HepG2 (cell line): Measurements from ENCODE around the gene F8A2. TPM values are rescaled to one million over a fixed set of nuclear protein-coding genes. Genes with fewer than 3 reads are reported as not detected.
"Not testable (repeated sequence)": the region's sequence is repeated elsewhere in the genome, so short reads cannot be mapped to it uniquely, and the experiment has no call there.

Experiments
- ATAC-seq: fragments of 200-7000 bp; cut with Tn5 transposase; 3 replicates; pipeline ENCODE4 v1.9.1; 2020; ENCODE audit warnings: mild to moderate bottlenecking, moderate library complexity
- BruUV-seq: library from RNA; stranded (reverse); fragments of 400-500 nt; replicated peaks from 2 replicates; lab custom pipeline; 2021; lab: Mats Ljungman, UMichigan
- CTCF ChIA-PET: fragments of 300-600 bp; formaldehyde crosslinking; extraction: SDS; loops from one replicate; lab custom pipeline; 2021; ENCODE audit warnings: low total read pairs, inconsistent platforms, low intra/inter-chr PET ratio; lab: Yijun Ruan, JAX
- POLR2A ChIA-PET: fragments of 350-600 bp; sonication (Branson Sonifier 250); formaldehyde crosslinking; loops from one replicate; lab custom pipeline; 2020; ENCODE audit warnings: antibody characterized with exemption, inconsistent platforms; lab: Yijun Ruan, JAX
- DNase-seq: peaks from one replicate; pipeline ENCODE4 v3.0.0-alpha.2; 2015; ENCODE audit warnings: low spot score
- FAIRE-seq: peaks from 3 replicates; lab custom pipeline; 2011; peaks lifted over from hg19 to GRCh38; lab: Jason Lieb, UNC
- H2AFZ ChIP-seq: one replicate; pipeline ENCODE4 v1.6.1; 2011; ENCODE audit warnings: low read length, inconsistent platforms
- H3K27ac ChIP-seq: fragments of 300-600 bp; 3 replicates; pipeline ENCODE4 v1.8.0; 2011; ENCODE audit warnings: mixed run types, mild to moderate bottlenecking, mixed read lengths, low read length, inconsistent platforms; ENCODE audit not compliant: insufficient read depth; ENCODE audit errors: extremely low read length
- H3K27me3 ChIP-seq, 2 experiments: fragments of 200-600 bp in 1 of 2; 2 replicates in 1 of 2; 3 replicates in 1 of 2; pipeline versions ENCODE4 v1.6.0 to v1.8.0; 2011; ENCODE audit warnings: low read length in 2 of 2, mild to moderate bottlenecking in 2 of 2, moderate library complexity in 2 of 2, inconsistent platforms in 1 of 2; ENCODE audit not compliant: insufficient read depth in 2 of 2, control insufficient read depth in 1 of 2
- H3K36me3 ChIP-seq, 2 experiments: fragments of 200-600 bp in 1 of 2; replicated peaks in 1 of 2; 2 replicates in 1 of 2; 3 replicates in 1 of 2; pipeline versions ENCODE4 v1.5.1 to v1.8.0; 2011; ENCODE audit warnings: low read length in 2 of 2, inconsistent platforms in 1 of 2; ENCODE audit not compliant: insufficient read depth in 2 of 2, control insufficient read depth in 1 of 2
- H3K4me1 ChIP-seq: 2 replicates; pipeline ENCODE4 v1.5.1; 2012; ENCODE audit warnings: low read length, inconsistent platforms; ENCODE audit not compliant: insufficient read depth
- H3K4me2 ChIP-seq: 2 replicates; pipeline ENCODE4 v1.6.0; 2011; ENCODE audit warnings: low read depth, low read length, inconsistent platforms
- H3K4me3 ChIP-seq, 3 experiments: fragments of 200-600 bp in 1 of 3; sonication (generic), shearing (Covaris generic) in 1 of 3; replicated peaks in 1 of 3; 2 replicates each; pipeline ENCODE4 v1.5.1; 2011 to 2016; ENCODE audit warnings: low read length in 3 of 3, inconsistent platforms in 2 of 3, low read depth in 2 of 3, mild to moderate bottlenecking in 2 of 3, control low read depth in 1 of 3, mixed read lengths in 1 of 3; ENCODE audit not compliant: insufficient read depth in 1 of 3
- H3K79me2 ChIP-seq: one replicate; pipeline ENCODE4 v1.6.1; 2011; ENCODE audit warnings: low read length, inconsistent platforms; ENCODE audit not compliant: insufficient read depth
- H3K9ac ChIP-seq: 2 replicates; pipeline ENCODE4 v1.6.0; 2011; ENCODE audit warnings: mild to moderate bottlenecking, low read depth, low read length, inconsistent platforms; ENCODE audit not compliant: insufficient read depth
- H3K9me3 ChIP-seq: 2 replicates; pipeline ENCODE4 v1.5.1; 2012; ENCODE audit warnings: mild to moderate bottlenecking, low read length
- H4K20me1 ChIP-seq: 2 replicates; pipeline ENCODE4 v1.6.0; 2011; ENCODE audit warnings: inconsistent platforms, mild to moderate bottlenecking, low read length, moderate library complexity; ENCODE audit not compliant: insufficient read depth
- CBX5 ChIP-seq: sonication (generic); formaldehyde crosslinking; IDR thresholded peaks from 2 replicates; pipeline ENCODE4 v1.4.0; 2020; ENCODE audit warnings: missing genetic modification reagents, borderline replicate concordance
- JUNB ChIP-seq: sonication (generic); formaldehyde crosslinking; IDR thresholded peaks from 2 replicates; pipeline ENCODE4 v1.8.0; 2022; ENCODE audit warnings: missing genetic modification reagents, mild to moderate bottlenecking, borderline replicate concordance
- KDM4B ChIP-seq: sonication (generic); formaldehyde crosslinking; IDR thresholded peaks from 2 replicates; pipeline ENCODE4 v1.4.0; 2020; ENCODE audit warnings: missing genetic modification reagents
- NR2F6 ChIP-seq, 2 experiments: IDR thresholded peaks; 2 replicates each; pipeline ENCODE4 v1.6.1; 2016; ENCODE audit warnings: antibody characterized with exemption in 1 of 2, mild to moderate bottlenecking in 1 of 2
- SP2 ChIP-seq: sonication (generic); formaldehyde crosslinking; IDR thresholded peaks from 2 replicates; pipeline ENCODE4 v1.5.1; 2020; ENCODE audit warnings: mild to moderate bottlenecking, missing genetic modification reagents
- YEATS4 ChIP-seq: sonication (generic); formaldehyde crosslinking; IDR thresholded peaks from 2 replicates; pipeline ENCODE4 v1.4.0; 2020; ENCODE audit warnings: missing genetic modification reagents, borderline replicate concordance
- ZNF138 ChIP-seq: sonication (generic); formaldehyde crosslinking; IDR thresholded peaks from 2 replicates; pipeline ENCODE4 v1.5.0; 2020; ENCODE audit warnings: mild to moderate bottlenecking, low read depth, missing genetic modification reagents
- ZNF224 ChIP-seq: sonication (generic); formaldehyde crosslinking; IDR thresholded peaks from 2 replicates; pipeline ENCODE4 v1.5.0; 2020; ENCODE audit warnings: mild to moderate bottlenecking, missing genetic modification reagents
- ZNF230 ChIP-seq: sonication (generic); formaldehyde crosslinking; IDR thresholded peaks from 2 replicates; pipeline ENCODE4 v1.4.0; 2020; ENCODE audit warnings: mild to moderate bottlenecking, missing genetic modification reagents
- ZNF460 ChIP-seq: sonication (generic); formaldehyde crosslinking; IDR thresholded peaks from 2 replicates; pipeline ENCODE4 v1.5.1; 2020; ENCODE audit warnings: missing genetic modification reagents, mild to moderate bottlenecking, borderline replicate concordance
- ZNF572 ChIP-seq: sonication (generic); formaldehyde crosslinking; IDR thresholded peaks from 2 replicates; pipeline ENCODE4 v1.5.1; 2020; ENCODE audit warnings: mild to moderate bottlenecking, missing genetic modification reagents
- WGBS: methylation state at CpG from one replicate; pipeline ENCODE4 v1.1.6; 2017; ENCODE audit warnings: low lambda C conversion rate; 5-methylcytosine and 5-hydroxymethylcytosine counted together
- in situ Hi-C: cut with HindIII; loops from 2 replicates; pipeline ENCODE4 v1.10.0; 2017; ENCODE audit warnings: low pct_unique_long_range_greater_than_20kb; ENCODE audit not compliant: extremely low pct_ligation_motif_present
- intact Hi-C: fragments of 100-400 bp; cut with micrococcal nuclease; formaldehyde crosslinking; loops from one replicate; pipeline ENCODE4 v1.10.0; 2022; ENCODE audit not compliant: unreplicated experiment
- polyA plus RNA-seq, 8 experiments: library from polyadenylated mRNA; depleted of rRNA in 3 of 8; stranded (reverse) in 7 of 8; unstranded in 1 of 8; fragments of >200 nt; fragmentation: Illumina TruSeq in 4 of 8; extraction: Trizol in 4 of 8; gene quantifications; 2 replicates each; pipeline versions ENCODE4 v1.2.1 to v1.2.3, GENCODE V29; 2011 to 2016; ENCODE audit warnings: low read depth in 4 of 8, missing spikeins in 1 of 8, mixed read lengths in 1 of 8; ENCODE audit not compliant: insufficient read depth in 1 of 8
- total RNA-seq, 5 experiments: library from RNA; depleted of rRNA; stranded (reverse); fragments of >200 nt; fragmentation: Illumina TruSeq; extraction: Trizol; gene quantifications; 2 replicates each; pipeline ENCODE4 v1.2.3, GENCODE V29; 2016; ENCODE audit warnings: low read depth in 1 of 5
- TF ChIP-seq, protein P1 (sequence below): IDR thresholded peaks from 2 replicates; pipeline ENCODE4 v1.6.1; 2012; ENCODE audit warnings: low read length, improper control_type of control experiment

F8A2 gene
- total and polyA plus RNA-seq, 2 of the 13 experiments (the other 11 are each of a cell fraction or from before 2014, with no cell fraction given) = not detected

DNA sequence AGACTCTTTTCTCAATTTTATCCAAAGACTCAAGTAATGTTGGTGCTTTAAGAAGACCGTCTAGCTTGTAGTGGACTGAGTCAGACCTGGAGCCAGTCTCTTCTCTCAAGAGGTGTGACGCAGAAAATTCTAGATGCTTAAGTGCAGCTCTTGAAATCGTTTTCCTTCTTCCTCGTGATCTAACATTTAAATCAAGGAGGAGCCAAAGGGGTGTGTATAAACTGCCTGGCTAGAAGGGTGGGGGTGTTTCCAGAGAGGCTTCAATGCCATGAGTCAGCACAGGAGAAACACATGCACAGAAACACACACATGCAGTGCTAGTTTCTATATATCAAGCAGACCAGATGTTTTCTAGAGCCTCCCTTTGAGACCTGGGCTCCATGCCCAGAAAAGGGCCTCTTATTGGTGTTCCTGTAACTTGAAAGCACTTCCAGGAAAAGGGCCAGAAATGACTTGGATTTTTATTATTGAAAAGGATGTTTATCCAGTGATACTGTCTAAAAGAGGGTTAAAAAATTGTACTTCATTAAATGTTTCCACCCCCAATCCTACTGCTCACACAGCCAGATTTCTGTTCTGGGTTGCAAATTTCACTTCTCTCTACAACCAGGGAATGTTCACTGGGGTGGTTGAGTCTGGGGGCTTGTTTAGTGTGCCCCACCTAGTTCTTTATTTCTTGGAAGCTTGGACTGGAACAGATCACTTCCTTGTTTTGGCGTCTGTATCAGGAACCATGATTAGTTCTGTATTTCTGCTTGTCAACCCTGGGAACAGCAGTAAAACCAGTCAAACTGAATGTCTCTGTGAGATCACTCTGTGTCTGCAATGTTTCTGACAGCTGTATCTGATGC lies 47.2 kb upstream of the F8A2 start, which contains the start of gene CLIC2:
CLIC2 (minus strand) TSS at position 129 of the 851 bp plus-strand sequence. CDS start 187 bp downstream, outside the sequence.
- ATAC-seq (no peak), FAIRE-seq (no peak), DNase-seq (no peak)
- Histone ChIP-seq H3K9me3 (no peaks in the 10 kb centered on the region), H3K27me3 (no peaks in the 10 kb centered on the region), H3K9ac (no peak within 1 kb of the TSS), H3K27ac (no peak within 1 kb of the TSS), H3K4me2 (no peak within 1 kb of the TSS), H3K79me2 (no peaks in the 10 kb centered on the region), H3K4me3 (no peak within 1 kb of the TSS)
- intact Hi-C loops = no loop called here
- WGBS = 23% methylated on average over 5 of the region's 5 CpGs
- ChIA-PET POLR2A (no interaction called here), CTCF (no interaction called here)
- BruUV-seq = no TSS peak
- in situ Hi-C loops = no loop called here
- TF ChIP-seq ZNF224 (CRISPR knock-in tag) (no peak), ZNF230 (no peak), ZNF572 (CRISPR knock-in tag) (no peak), ZNF460 (no peak), JUNB (CRISPR knock-in tag) (no peak), ZNF138 (CRISPR knock-in tag) (no peak), NR2F6 (IDR thresholded peaks at IDR 0.05) (no peak), NR2F6 (CRISPR knock-in tag; IDR thresholded peaks at IDR 0.05) (no peak), CBX5 (CRISPR knock-in tag) (no peak), SP2 (no peak), KDM4B (CRISPR knock-in tag) (no peak), YEATS4 (CRISPR knock-in tag) (no peak)
- TF ChIP-seq, protein P1, sequence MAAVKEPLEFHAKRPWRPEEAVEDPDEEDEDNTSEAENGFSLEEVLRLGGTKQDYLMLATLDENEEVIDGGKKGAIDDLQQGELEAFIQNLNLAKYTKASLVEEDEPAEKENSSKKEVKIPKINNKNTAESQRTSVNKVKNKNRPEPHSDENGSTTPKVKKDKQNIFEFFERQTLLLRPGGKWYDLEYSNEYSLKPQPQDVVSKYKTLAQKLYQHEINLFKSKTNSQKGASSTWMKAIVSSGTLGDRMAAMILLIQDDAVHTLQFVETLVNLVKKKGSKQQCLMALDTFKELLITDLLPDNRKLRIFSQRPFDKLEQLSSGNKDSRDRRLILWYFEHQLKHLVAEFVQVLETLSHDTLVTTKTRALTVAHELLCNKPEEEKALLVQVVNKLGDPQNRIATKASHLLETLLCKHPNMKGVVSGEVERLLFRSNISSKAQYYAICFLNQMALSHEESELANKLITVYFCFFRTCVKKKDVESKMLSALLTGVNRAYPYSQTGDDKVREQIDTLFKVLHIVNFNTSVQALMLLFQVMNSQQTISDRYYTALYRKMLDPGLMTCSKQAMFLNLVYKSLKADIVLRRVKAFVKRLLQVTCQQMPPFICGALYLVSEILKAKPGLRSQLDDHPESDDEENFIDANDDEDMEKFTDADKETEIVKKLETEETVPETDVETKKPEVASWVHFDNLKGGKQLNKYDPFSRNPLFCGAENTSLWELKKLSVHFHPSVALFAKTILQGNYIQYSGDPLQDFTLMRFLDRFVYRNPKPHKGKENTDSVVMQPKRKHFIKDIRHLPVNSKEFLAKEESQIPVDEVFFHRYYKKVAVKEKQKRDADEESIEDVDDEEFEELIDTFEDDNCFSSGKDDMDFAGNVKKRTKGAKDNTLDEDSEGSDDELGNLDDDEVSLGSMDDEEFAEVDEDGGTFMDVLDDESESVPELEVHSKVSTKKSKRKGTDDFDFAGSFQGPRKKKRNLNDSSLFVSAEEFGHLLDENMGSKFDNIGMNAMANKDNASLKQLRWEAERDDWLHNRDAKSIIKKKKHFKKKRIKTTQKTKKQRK = no peak
- TF ChIP-seq, all 625 proteins: peak for 0
- Histone ChIP-seq H2AFZ (no peak within 1 kb of the TSS), H3K36me3 (no peaks in the 10 kb centered on the region), H3K4me1 (no peaks in the 10 kb centered on the region), H4K20me1 (no peaks in the 10 kb centered on the region)

DNA sequence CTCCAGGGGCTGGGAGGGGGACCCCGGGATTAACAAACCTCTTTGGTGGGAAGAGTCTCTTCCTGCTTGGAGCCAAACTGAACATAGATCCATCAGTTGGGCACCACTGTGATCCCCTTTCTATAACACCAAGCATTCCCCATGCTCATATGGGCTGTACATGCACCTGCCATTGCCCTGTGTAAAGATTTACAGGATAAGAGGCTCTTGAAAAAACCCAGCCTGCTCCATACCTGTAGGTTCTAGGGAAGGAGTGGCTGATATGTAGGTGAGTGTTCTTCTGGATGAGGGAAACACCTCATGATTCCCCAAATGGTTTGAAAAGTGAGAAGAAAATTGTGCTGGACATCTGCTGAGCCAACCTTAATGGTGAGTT lies 46.6 kb upstream of the F8A2 start:
- ATAC-seq, H3K79me2 ChIP-seq, H3K36me3 ChIP-seq, POLR2A ChIA-PET, H4K20me1 ChIP-seq, CTCF ChIA-PET, H2AFZ ChIP-seq, H3K4me2 ChIP-seq, H3K27me3 ChIP-seq, DNase-seq, H3K4me1 ChIP-seq, FAIRE-seq, intact Hi-C loops, H3K27ac ChIP-seq, in situ Hi-C loops, H3K9ac ChIP-seq, H3K4me3 ChIP-seq, BruUV-seq, H3K9me3 ChIP-seq: not testable (repeated sequence)
- 0% methylated on average over 1 of the region's 1 CpG for WGBS
